Keratinocyte (primary cell): ENCODE data around the gene ADCY7.

Experiments
- EZH2 ChIP-seq: IDR thresholded peaks from one replicate; pipeline ENCODE4 v1.6.1; 2012; ENCODE audit warnings: inconsistent platforms, mild to moderate bottlenecking, low read length, moderate library complexity
- TF ChIP-seq, protein P1 (sequence below), 3 experiments: IDR thresholded peaks in 1 of 3; conservative IDR thresholded peaks in 1 of 3; optimal IDR thresholded peaks in 1 of 3; 2 replicates in 2 of 3; 3 replicates in 1 of 3; pipeline versions ENCODE3 to v1.5.1; 2011; ENCODE audit warnings: low read length in 3 of 3, mild to moderate bottlenecking in 3 of 3, moderate library complexity in 2 of 3, control low read depth in 1 of 3, inconsistent platforms in 1 of 3; ENCODE audit not compliant: insufficient read depth in 2 of 3; ENCODE audit errors: extremely low read depth in 1 of 3

DNA sequence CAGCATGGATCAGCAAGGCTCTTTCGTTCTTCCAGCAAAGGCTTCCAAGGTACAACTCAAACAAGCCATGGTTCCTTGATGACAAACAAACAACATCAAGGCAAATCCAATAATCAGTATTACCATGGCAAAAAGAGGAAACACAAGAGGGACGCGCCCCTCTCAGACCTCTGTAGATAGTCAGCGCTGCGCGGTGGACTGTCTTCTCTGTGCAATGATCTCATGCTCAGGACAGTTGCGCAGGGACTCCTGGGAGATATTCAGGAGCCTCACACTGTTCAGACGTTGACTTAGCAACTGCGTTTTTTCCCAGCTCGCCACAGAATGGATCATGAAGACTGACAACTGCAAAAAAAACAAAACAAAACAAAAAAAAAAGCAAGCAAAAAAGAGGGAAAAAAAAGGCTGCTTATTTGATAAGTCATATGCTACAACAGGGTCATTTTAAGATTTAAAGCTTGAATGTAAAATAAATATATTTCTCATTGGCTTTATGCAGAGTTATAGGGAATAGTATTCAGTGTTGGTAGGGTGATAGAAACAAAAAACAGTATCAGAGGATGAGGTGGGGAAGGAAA, 37.1 kb upstream of the ADCY7 start:
- TF ChIP-seq, protein P1, sequence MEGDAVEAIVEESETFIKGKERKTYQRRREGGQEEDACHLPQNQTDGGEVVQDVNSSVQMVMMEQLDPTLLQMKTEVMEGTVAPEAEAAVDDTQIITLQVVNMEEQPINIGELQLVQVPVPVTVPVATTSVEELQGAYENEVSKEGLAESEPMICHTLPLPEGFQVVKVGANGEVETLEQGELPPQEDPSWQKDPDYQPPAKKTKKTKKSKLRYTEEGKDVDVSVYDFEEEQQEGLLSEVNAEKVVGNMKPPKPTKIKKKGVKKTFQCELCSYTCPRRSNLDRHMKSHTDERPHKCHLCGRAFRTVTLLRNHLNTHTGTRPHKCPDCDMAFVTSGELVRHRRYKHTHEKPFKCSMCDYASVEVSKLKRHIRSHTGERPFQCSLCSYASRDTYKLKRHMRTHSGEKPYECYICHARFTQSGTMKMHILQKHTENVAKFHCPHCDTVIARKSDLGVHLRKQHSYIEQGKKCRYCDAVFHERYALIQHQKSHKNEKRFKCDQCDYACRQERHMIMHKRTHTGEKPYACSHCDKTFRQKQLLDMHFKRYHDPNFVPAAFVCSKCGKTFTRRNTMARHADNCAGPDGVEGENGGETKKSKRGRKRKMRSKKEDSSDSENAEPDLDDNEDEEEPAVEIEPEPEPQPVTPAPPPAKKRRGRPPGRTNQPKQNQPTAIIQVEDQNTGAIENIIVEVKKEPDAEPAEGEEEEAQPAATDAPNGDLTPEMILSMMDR (optimal IDR thresholded peaks at IDR 0.05 in 1 of 3, IDR thresholded peaks at IDR 0.05 in 1 of 3, conservative IDR thresholded peaks at IDR 0.05 in 1 of 3; ENCODE audit: extremely low read depth in 1 of 3, insufficient read depth in 2 of 3, low read length in 3 of 3): no peak
- TF ChIP-seq EZH2: no peak
